Daoy (cell line): Measurements from ENCODE around the gene GBX1. TPM values are rescaled to one million over a fixed set of nuclear protein-coding genes. Genes with fewer than 3 reads are reported as not detected.
A peak's percentile ranks its signal among the peaks of the same experiment; 100 is the strongest.

Experiments used
- DNase-seq: peaks from one replicate; pipeline ENCODE4 v3.0.0-alpha.2; 2015; ENCODE audit warnings: low read depth
- total RNA-seq: library from RNA; depleted of rRNA; stranded (reverse); fragments of >200 nt; shearing (Covaris generic); gene quantifications from 2 replicates; pipeline ENCODE4 v1.2.3, GENCODE V29; 2014; rRNA removed

The GBX1 gene
- total RNA-seq, 1 experiment from 2014 or later: not detected

DNA sequence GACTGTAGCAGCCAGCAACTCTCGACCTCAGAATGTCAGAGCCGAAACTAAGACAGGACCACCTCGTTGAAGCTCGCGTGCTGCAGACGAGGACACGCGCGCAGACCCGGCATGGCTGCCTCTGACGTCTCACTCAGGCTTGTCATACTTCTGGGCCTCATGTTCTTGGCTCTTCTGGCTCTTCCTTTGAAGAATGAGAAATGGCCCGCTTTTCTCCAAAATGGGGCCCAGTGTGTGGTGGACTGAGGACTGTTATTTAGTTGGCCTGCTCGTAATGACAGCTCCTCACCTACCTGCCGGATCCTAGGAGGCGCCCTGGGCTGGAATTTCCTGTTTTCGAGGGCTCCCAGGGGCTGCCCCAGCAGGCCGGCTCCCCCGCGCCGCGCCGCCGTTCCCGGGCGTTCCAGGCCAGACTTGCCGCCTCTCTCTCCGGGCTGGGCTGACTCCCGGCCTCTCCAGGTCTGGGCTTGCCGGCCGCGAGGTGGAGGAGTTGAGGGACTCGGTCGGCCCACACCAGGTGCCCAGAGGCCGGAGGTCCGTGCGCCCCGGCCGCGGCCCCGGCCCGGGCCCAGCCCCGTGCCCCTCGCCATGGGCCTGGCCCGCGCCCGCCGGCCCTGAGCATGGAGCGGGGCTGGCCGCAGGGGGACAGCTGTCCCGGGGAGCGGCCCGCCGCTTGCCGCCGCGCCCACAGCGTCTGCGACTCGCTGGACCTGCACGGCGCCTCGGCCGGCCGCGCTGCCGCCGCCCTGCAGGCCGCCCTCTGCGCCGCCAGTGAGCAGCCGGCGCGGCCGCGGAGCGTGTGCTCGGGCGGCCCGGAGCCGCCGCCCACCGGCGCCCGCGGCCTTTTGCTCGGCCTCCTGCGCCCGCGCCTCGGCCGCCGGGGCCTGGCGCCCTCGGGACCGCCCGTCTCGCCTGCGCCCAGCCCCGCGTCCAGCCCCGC is 53.1 kb downstream of the GBX1 start:
- DNase-seq: no peak

DNA sequence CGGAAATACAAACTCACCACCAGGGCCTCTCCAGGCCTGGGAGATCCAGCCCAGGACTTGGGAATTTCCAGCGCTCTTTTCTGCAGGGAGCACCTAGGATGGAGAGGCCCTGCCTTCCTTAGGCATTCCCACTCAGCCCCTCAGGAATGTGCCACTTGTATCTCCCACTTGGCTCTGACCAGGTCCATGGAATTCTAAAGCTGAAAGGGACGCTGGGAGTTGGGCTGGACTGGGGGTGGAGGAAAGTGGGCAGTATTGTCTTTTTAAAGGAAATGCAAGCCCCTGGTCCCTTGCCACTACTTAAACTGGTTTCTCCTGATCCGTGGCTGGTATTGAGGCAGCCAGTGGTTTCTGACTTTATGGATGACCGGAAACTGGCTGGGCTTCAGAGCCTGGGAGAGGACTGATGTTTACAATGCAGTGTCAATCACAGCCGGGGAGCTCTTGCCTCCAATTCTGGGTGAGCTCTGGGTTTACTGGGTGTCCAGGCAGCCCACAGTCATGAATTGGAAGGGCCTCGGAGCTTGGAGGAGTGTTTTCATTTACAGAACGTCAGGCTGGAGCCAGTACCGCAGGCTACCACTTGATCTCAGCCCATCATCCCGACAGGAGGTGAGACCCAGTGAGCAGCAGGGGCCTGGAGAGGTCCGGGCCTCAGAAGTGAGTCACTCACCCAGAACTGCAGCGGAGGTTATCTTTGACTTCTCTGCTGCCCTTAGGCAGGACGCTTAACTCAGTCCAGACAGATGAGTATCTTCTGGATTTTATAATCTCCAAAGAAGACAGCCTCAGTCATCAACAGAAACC is 53.9 kb downstream of the GBX1 start:
- peak; percentile 77 for DNase-seq

DNA sequence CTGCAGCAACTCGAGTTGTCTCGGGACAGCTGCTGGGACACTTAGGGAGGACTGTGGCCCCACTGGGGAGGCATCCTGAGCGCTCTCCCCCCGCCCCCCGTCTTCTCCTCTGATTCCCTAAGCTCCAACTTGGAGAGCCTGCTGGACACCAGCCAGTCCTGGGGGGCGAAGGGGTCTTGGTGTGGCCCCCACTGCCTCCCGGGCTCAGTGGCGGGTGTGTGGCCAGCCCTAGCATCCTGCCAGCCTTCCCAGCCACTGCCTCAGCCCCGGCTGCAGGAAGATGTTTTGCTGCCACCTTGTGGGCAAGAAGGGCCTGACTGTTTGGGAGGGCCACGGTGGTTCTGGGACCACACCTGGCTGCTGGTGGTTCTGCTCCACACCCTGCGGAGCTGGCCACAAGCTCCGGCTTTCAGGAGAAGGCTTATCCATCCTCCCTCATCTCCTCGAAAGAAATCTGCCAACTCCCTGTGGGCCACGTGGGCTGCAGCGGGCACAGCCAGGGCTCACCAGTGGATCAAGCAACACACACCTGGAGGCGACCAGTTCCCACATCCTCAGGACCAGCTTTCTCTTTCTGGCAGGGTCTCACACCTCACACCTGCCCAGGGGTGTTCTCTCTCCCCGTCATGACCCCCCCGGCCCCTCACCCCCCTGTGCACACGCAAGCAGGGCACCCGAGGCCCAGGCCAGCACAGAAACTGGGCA is 56.4 kb downstream of the GBX1 start:
- DNase-seq: peak; percentile 88

DNA sequence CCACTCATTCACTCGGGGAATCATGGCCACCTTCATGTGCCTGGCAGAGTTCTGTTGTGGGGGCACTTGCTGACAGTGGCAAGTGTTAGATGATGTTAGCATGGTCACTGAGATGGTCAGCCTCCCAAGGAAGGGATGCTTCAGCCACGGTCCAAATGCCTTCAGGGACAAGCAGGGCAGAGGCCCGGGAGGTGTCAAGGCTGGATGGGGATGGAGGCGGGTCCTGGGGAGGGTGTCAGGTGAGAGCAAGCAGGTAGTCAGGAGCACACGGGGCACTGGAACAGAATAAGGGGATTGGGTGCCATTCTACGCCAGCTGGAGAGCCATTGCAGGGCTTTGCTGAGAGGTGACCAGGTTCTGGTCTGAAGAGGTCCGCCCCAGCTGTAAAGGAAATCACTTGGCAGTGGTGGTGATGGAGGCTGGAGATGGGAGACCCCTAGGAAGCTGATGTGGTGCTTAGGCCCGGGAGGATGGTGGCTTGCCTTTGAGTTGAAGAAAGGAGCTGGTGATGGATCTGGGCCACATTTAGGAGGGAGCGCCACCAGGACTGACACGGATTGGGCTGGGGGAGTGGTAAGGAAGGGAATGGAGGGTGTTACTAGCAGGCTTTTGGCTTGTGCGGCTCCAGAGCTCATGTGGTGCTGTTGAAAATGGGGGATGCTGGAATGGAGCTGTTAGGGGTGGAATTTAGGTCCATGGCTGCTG is 57.1 kb downstream of the GBX1 start:
- no peak for DNase-seq

DNA sequence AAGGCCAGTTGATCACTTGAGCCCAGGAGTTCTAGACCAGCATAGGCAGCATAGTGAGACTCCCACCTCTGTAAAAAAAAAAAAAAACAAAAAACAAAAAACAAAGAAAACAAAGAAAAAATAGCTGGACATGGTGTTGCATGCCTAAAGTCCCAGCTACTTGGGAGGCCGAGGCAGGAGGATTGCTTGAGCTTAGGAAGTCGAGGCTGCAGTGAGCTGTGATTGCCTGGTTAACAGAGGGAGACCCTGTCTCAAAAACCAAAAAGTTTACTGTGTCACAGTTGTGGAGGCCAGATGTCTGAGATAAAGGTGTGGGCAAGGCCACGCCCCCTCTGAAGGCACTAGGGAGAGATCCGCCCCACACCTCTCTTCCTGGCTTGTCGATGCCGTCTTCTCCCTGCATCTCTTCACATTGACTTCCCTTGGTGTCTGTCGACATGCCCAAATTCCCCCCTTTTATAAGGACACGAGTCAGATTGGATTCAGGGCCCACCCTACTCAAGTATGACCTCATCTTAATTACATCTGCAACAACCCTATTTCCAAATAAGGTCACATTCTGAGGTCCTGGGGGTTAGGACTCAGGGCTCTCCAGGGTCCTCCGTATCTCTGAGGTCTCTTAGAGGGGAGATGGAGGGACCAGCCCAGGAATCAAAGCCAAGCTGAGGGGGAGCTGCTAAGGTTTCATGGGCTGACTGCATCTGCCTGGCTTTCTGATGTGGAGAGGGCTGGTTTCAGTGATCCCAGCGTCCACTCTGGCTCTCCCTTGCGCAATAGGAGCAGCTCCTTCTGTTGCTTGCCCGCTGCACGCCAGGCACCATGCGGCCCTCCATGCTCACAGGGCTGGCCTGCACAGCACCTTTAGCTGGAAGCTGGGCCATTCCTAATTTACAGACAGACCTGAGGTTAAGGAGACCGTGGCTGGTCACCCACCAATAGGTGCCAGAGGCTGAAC is 58.1 kb downstream of the GBX1 start:
- DNase-seq: no peak

DNA sequence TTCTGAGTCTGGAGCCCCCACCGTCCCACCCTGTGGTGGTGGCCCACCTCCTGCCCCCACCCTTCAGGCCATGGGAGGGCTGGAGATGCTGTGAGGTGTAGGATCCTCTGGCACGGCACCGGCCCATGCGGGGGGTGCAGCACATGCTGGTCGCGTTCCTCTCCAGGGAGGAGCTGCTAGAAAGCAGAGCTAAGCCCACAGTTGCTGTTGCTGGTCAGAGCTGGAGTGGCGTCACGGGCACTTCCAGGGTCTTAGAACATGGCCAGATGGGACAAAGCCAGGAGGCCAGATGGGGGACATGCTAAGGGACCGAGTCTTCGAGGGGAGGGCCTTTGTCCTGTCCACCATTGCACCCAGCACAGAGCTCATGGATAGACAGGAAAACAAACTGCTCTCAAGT is 59.6 kb downstream of the GBX1 start:
- no peak for DNase-seq

DNA sequence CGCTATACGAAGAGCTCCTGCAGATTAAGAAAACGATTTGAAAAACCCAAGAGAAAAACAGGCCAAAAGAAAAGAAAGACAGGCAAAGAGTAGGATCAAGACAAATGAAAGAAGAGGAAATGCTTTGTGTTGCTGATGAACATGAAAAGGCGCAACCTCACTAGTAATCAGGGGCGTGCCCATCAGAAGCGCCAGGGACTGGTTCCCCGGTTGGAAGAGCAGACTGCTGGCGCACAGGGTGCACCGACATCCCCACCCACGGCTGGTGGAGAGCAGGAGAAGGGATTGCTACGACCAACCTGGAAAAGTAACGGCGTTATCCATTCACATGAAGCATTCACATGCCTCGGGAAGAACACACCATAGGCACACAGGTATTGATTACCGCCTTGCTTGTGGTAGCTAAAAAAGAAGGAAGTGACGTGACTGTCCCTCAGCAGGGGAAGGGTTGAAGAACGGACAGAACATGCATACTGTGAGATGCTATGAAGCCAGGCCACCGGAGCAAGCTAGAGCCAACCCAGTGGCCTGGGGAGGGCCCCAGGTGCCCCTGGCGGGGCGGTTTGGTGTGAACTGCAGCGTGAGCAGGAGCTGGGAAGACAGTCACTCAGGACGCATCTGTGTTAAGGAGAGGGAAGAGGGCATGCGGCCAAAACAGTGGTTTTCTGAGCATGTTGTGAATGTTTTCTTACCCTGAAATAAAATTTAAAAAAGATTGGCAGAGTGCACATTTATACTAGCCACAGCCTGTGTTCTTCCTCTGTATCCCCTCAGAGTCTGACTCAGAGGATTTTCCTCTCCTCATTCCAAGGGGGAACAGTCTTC is 62.9 kb downstream of the GBX1 start:
- DNase-seq: no peak

DNA sequence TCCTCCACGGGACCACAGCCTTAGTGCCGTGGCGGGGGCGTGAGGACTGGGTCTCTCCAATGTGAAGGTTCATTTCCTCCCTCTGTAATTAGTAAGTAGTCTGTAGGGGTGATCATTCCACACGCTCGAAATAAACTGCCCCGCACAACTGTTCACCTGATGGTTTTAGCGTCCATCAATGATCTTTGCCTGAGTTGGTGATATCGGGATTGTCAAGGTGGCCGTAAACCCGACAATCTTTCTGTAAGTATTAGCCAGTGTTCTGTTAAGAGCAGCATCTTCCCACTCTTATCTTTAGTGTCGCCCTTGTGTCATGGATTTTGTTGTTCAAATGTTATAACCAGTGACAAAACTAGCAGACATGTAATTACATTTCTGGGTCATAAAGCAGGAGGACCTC is 63.5 kb downstream of the GBX1 start:
- DNase-seq: no peak

DNA sequence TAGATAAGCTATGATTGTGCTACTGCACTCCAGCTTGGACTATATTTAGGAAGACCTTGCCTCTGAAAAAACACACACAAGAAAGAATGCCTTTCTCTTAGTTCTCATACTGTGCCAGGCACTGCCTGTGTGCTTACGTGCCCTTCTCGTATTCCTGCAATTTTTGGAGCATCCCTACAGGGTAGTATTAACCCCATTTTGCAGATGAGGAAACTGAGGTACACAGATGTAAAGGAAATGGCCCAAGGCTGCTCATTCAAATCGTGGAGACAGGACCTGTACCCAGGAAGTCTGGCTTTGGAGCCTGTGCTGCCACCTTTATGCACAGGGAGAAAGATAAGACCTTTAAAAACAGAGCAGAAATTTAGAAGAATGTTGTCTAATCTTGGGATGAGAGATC is 64.5 kb downstream of the GBX1 start:
- DNase-seq: no peak

DNA sequence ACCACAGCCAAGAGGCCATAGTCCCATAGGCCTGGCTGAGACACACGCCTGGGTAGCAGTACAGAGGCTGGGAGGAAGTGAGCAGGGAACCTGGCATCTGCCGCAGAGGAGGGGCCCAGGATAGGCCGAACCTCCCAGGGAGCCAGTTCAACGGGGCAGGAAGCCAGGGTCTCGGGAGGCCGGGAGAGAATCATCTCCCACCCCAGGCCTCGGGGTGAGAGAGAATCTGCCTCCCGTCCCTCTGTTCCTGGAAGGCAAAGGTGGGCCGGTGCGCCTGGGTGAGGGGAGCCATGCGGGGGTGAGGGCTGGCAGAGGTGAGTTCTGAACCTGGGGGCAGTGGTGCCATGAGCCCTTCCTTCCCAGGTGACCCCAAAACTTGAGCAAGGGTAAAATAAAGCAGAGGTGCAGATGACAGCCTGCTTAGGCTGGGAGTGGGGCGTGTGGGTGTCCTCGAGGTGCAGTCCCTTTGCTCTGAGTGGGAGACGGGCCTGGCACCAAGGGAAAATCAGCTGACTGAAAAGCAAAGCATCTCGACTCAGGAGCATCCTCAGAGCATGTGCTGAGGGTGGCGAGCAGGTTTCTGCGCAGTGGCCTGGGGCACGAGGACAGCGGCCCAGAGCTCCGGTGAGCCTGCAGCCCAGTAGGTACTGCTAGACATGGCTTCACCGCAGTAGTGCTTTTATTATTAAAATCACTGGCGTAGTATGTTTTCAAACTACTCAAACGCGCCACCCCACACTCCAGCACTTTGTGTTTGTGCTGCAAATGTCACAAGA is 65.7 kb downstream of the GBX1 start:
- no peak for DNase-seq

DNA sequence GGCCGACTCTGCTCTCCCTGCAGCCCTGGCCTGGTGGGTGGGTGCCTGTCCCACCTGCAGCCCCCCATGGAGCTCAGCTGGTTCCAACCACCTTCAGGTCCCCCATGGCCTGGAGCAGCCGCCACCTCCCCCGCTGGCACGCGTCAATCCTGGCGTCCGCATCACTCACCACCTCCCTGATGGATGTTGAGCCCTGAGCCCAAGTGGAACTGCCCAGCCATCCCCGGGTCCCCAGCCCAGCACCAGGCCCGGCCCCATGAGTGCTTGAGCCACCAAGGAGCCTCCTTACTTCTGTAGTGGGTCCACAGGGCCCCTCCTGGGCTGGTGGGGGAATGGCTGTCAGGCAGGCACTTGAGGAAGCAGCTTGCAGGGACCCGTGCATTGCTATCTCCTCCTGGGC is 66.6 kb downstream of the GBX1 start:
- DNase-seq: no peak

DNA sequence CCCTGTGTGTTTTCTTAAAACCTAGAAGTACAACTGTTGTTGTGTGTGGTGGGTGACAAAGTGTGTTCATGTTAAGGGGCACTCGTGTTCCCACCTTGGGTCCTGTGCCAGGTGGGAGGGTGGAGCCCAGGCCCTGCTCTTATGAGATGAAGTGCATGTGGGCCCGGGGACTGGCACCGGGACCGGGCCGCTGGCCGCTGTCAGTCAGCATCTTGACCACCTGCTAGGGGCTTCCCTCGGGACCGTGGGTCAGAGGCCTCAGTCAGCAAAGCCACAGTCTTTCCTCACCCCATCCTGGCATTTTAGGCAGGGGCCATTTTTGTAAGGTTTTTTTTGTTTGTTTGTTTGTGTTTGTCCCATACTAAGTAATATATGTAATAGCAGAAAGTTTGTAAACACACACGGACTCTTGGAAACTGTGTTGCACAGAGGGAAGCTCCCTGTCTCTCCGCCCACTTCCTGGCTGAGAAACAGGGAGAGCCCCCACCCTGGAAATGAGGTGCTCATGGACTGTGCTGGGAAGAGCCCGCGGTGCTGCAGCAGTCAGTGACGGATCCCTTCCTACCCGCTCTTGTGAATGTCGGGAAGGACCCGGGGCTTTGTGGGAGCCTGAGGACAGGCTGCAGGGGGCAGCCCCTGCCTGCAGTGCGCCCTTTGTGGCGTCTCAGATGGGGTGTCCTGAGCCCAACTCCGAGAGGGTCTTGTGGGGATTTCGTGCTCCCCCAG is 67.8 kb downstream of the GBX1 start:
- DNase-seq: no peak

Other genes with a start within 250 kb of the GBX1 start
- gene KCNH2, start 189.4 kb downstream of the GBX1 start, total RNA-seq: 0.80 and 1.3 TPM in 2 replicates
- gene NOS3, start 176.7 kb downstream of the GBX1 start, total RNA-seq: 0.39 and 0.46 TPM in 2 replicates
- gene ATG9B, start 143.2 kb downstream of the GBX1 start, total RNA-seq: not detected in 2 replicates
- gene ABCB8, start 139.2 kb downstream of the GBX1 start, total RNA-seq: 44.2 and 49.1 TPM in 2 replicates
- 0.12 and 1.5 TPM in 2 replicates for gene ASIC3, start 119.2 kb downstream of the GBX1 start, total RNA-seq
- gene CDK5, start 109.8 kb downstream of the GBX1 start, total RNA-seq: 56.6 and 63.8 TPM in 2 replicates
- gene SLC4A2, start 108.1 kb downstream of the GBX1 start, total RNA-seq: 157 and 195 TPM in 2 replicates
- 93.8 and 111 TPM in 2 replicates for gene FASTK, start 86.9 kb downstream of the GBX1 start, total RNA-seq
- gene TMUB1, start 84.2 kb downstream of the GBX1 start, total RNA-seq: 51.2 and 61.3 TPM in 2 replicates
- gene AGAP3, start 81.2 kb downstream of the GBX1 start, total RNA-seq: 41.6 and 72.6 TPM in 2 replicates
- not detected in 2 replicates for gene ASB10, start 19.6 kb upstream of the GBX1 start, total RNA-seq
- not detected in 2 replicates for gene H2BK1, start 42.8 kb upstream of the GBX1 start, total RNA-seq
- gene ABCF2, start 59.5 kb upstream of the GBX1 start, total RNA-seq: 116 and 126 TPM in 2 replicates
- 38.3 and 43.5 TPM in 2 replicates for gene CHPF2, start 64.8 kb upstream of the GBX1 start, total RNA-seq
- 25.6 and 29.9 TPM in 2 replicates for gene SMARCD3, start 81.0 kb upstream of the GBX1 start, total RNA-seq
- 128 and 131 TPM in 2 replicates for gene NUB1, start 174.1 kb upstream of the GBX1 start, total RNA-seq
- gene WDR86, start 242.3 kb upstream of the GBX1 start, total RNA-seq: 0.06 and 0.48 TPM in 2 replicates